NT2/D1 (cell line): ENCODE results near the gene ADRB2.

Source experiments
- SUZ12 ChIP-seq: IDR thresholded peaks from 2 replicates; pipeline ENCODE4 v1.6.1; 2011; ENCODE audit not compliant: insufficient read length, insufficient read depth; ENCODE audit errors: extremely low read depth
- ZNF274 ChIP-seq: IDR thresholded peaks from 2 replicates; pipeline ENCODE4 v1.6.1; 2011; ENCODE audit warnings: mild to moderate bottlenecking, low read depth, low read length

DNA sequence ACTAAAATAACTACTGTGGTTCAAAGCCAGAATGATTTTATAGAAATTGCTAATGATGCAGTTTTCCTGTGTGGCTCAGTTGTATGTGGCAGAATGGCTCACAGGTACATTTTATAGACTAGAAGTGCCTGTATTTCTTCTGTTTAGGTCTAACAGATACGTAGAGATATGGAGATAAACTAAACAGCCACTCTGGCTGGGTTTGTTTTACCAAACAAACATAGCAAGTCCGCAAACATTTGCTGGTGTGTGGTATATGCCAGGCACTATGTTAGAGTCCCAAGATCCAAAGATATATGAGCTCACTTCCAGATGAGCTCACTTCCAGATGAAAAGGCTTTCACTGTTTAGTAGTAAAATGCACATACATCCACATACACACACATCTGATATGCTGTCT, 24.4 kb downstream of the ADRB2 start:
- TF ChIP-seq SUZ12 (no peak), ZNF274 (no peak)
